Progenitor cell of endocrine pancreas (in vitro differentiated cells): ENCODE data around the gene STAB2. TPM values are rescaled to one million over a fixed set of nuclear protein-coding genes. Genes with fewer than 3 reads are reported as not detected.

Experiments used
- DNase-seq: peaks from one replicate; pipeline ENCODE4 v3.0.0; 2021; ENCODE audit warnings: low spot score; ENCODE audit not compliant: unreplicated experiment
- H3K27ac Mint-ChIP-seq: 2 replicates; pipeline ENCODE4 v1.8.0; 2021; ENCODE audit warnings: mild to moderate bottlenecking, moderate library complexity, mixed read lengths
- H3K27me3 Mint-ChIP-seq: 2 replicates; pipeline ENCODE4 v1.8.0; 2021; ENCODE audit warnings: mixed read lengths
- H3K36me3 Mint-ChIP-seq: 2 replicates; pipeline ENCODE4 v1.8.0; 2022; ENCODE audit warnings: mixed read lengths; ENCODE audit not compliant: insufficient read depth
- H3K4me1 Mint-ChIP-seq: 2 replicates; pipeline ENCODE4 v1.8.0; 2021; ENCODE audit warnings: low read depth, mixed read lengths
- H3K4me3 Mint-ChIP-seq: 2 replicates; pipeline ENCODE4 v1.8.0; 2021; ENCODE audit warnings: low read depth, mild to moderate bottlenecking, moderate library complexity, mixed read lengths
- H3K9me3 Mint-ChIP-seq: 2 replicates; pipeline ENCODE4 v1.8.0; 2021; ENCODE audit warnings: low read depth, mixed read lengths
- CTCF ChIP-seq: fragments of 200-600 bp; sonication (generic); IDR thresholded peaks from one replicate; pipeline ENCODE4 v1.5.0; 2021; ENCODE audit warnings: antibody characterized with exemption, mild to moderate bottlenecking; ENCODE audit not compliant: unreplicated experiment
- total RNA-seq: library from RNA; stranded (reverse); gene quantifications from 2 replicates; pipeline ENCODE4 v1.2.1, GENCODE V29; 2021

STAB2 gene
- total RNA-seq, 1 donor from 2014 or later = not detected

- Mint-ChIP-seq H3K4me1 (peaks cover 21% of the 10 kb centered on the region), H3K9me3 (no peaks in the 10 kb centered on the region), H3K36me3 (peaks cover 6% of the 10 kb centered on the region), H3K4me3 (no peak overlapping the region), H3K27me3 (no peaks in the 10 kb centered on the region), H3K27ac (no peak overlapping the region)
- TF ChIP-seq CTCF = no peak
- no peak for DNase-seq
Measured at GRCh38 chr12:103803847-103804246, 216.8 kb downstream of the STAB2 start.

GRCh38 chr12:103805655-103806360 is 218.7 kb downstream of the STAB2 start:
- Mint-ChIP-seq H3K27ac (peak overlapping the region; percentile 23), H3K36me3 (peaks cover 11% of the 10 kb centered on the region), H3K4me1 (peaks cover 17% of the 10 kb centered on the region), H3K27me3 (no peaks in the 10 kb centered on the region), H3K4me3 (no peak overlapping the region), H3K9me3 (no peaks in the 10 kb centered on the region)
- no peak for DNase-seq
- no peak for TF ChIP-seq CTCF

- Mint-ChIP-seq H3K36me3 (peaks cover 15% of the 10 kb centered on the region), H3K4me3 (no peak overlapping the region), H3K27me3 (no peaks in the 10 kb centered on the region), H3K27ac (no peak overlapping the region), H3K9me3 (no peaks in the 10 kb centered on the region), H3K4me1 (peaks cover 17% of the 10 kb centered on the region)
- no peak for TF ChIP-seq CTCF
- no peak for DNase-seq
Measured at GRCh38 chr12:103806803-103807202, 219.7 kb downstream of the STAB2 start.

- Mint-ChIP-seq H3K9me3 (no peaks in the 10 kb centered on the region), H3K36me3 (peaks cover 14% of the 10 kb centered on the region), H3K4me1 (peaks cover 11% of the 10 kb centered on the region), H3K4me3 (no peak overlapping the region), H3K27ac (no peak overlapping the region), H3K27me3 (no peaks in the 10 kb centered on the region)
- no peak for TF ChIP-seq CTCF
- no peak for DNase-seq
Measured at GRCh38 chr12:103807561-103808238, 220.6 kb downstream of the STAB2 start.

GRCh38 chr12:103808239-103808880 is 221.3 kb downstream of the STAB2 start:
- Mint-ChIP-seq H3K4me3 (no peak overlapping the region), H3K27me3 (no peaks in the 10 kb centered on the region), H3K4me1 (peaks cover 10% of the 10 kb centered on the region), H3K36me3 (peaks cover 16% of the 10 kb centered on the region), H3K9me3 (no peaks in the 10 kb centered on the region), H3K27ac (no peak overlapping the region)
- DNase-seq = no peak
- no peak for TF ChIP-seq CTCF
